GM13976 (cell line): Measurements from ENCODE around the gene OR2AK2.
"Not testable (repeated sequence)": the region's sequence is repeated elsewhere in the genome, so short reads cannot be mapped to it uniquely, and the experiment has no call there.

Source experiments
- DNase-seq: peaks from one replicate; pipeline ENCODE4 v3.0.0; 2012; ENCODE audit warnings: low spot score
- CTCF ChIP-seq: IDR thresholded peaks from 2 replicates; pipeline ENCODE4 v1.5.1; 2012; ENCODE audit warnings: borderline replicate concordance, mild to moderate bottlenecking; ENCODE audit not compliant: insufficient read depth; ENCODE audit errors: extremely low read depth, missing control alignments, control extremely low read depth
- in situ Hi-C: fragments of 300-500 bp; cut with MboI; formaldehyde crosslinking; loops from one replicate; pipeline ENCODE4 v1.12.0; 2022; ENCODE audit warnings: low sequenced_read_pairs, mixed read lengths, inconsistent platforms; ENCODE audit not compliant: unreplicated experiment

The OR2AK2 gene

GRCh38 chr1:247936415-247936814 lies 28.6 kb upstream of the OR2AK2 start:
- in situ Hi-C loops: no loop called here
- DNase-seq: no peak

GRCh38 chr1:247936965-247937734 lies 27.9 kb upstream of the OR2AK2 start:
- DNase-seq: peak; percentile 84
- in situ Hi-C loops: not testable (repeated sequence)

More at GRCh38 chr1:247936415-247936814, 28.6 kb upstream of the OR2AK2 start:
- no peak for TF ChIP-seq CTCF

GRCh38 chr1:247942624-247943023 lies 22.4 kb upstream of the OR2AK2 start:
- in situ Hi-C loops: no loop called here
- TF ChIP-seq CTCF: no peak
- DNase-seq: no peak

- no peak for TF ChIP-seq CTCF
- in situ Hi-C loops: no loop called here
- no peak for DNase-seq
These were observed 16.5 kb upstream of the OR2AK2 start, which contains the start of gene OR2L8 for GRCh38 chr1:247948558-247948957. OR2L8 (plus strand) TSS chr1:247948858; CDS start chr1:247948858, 0 bp downstream.

- TF ChIP-seq CTCF: no peak
- in situ Hi-C loops: no loop called here
- DNase-seq: no peak
These were observed 11.6 kb upstream of the OR2AK2 start for GRCh38 chr1:247953408-247953807.

- TF ChIP-seq CTCF: no peak
- no peak for DNase-seq
- in situ Hi-C loops: no loop called here
These were observed 3.2 kb upstream of the OR2AK2 start for GRCh38 chr1:247961791-247962190.

GRCh38 chr1:247962911-247963588 lies 2.0 kb upstream of the OR2AK2 start:
- in situ Hi-C loops: no loop called here
- DNase-seq: no peak
- no peak for TF ChIP-seq CTCF
